Activated T-helper 17 cell treated with anti-CD3 and anti-CD28 coated beads, Interleukin-2, amount 50 U/mL, for 72 hours (primary cell): Measurements from ENCODE around the gene POLD4. TPM values are rescaled to one million over a fixed set of nuclear protein-coding genes. Genes with fewer than 3 reads are reported as not detected.
A peak's percentile ranks its signal among the peaks of the same experiment; 100 is the strongest.

ENCODE experiments used
- ATAC-seq: fragments of 150-1000 bp; cut with Tn5 transposase; replicated peaks from 2 replicates; pipeline ENCODE4 v1.10.0; 2021; ENCODE audit warnings: mild to moderate bottlenecking, moderate library complexity
- H3K27ac Mint-ChIP-seq: one replicate; pipeline ENCODE4 v1.8.0; 2022; ENCODE audit warnings: mixed read lengths
- H3K27me3 Mint-ChIP-seq: one replicate; pipeline ENCODE4 v1.8.0; 2022; ENCODE audit warnings: mixed read lengths
- H3K36me3 Mint-ChIP-seq: one replicate; pipeline ENCODE4 v1.8.0; 2022; ENCODE audit warnings: low read depth, mild to moderate bottlenecking, mixed read lengths
- H3K4me1 Mint-ChIP-seq: one replicate; pipeline ENCODE4 v1.8.0; 2022; ENCODE audit warnings: mixed read lengths
- H3K4me3 Mint-ChIP-seq: one replicate; pipeline ENCODE4 v1.8.0; 2022; ENCODE audit warnings: mild to moderate bottlenecking, mixed read lengths
- H3K9me3 Mint-ChIP-seq: one replicate; pipeline ENCODE4 v1.8.0; 2022; ENCODE audit warnings: mixed read lengths
- total RNA-seq, 2 donors: library from RNA; stranded (reverse); gene quantifications; one replicate each; pipeline ENCODE4 v1.2.3, GENCODE V29; 2022

The POLD4 gene
- total RNA-seq, 2 donors from 2014 or later, result 32.4 to 60.2 TPM

DNA sequence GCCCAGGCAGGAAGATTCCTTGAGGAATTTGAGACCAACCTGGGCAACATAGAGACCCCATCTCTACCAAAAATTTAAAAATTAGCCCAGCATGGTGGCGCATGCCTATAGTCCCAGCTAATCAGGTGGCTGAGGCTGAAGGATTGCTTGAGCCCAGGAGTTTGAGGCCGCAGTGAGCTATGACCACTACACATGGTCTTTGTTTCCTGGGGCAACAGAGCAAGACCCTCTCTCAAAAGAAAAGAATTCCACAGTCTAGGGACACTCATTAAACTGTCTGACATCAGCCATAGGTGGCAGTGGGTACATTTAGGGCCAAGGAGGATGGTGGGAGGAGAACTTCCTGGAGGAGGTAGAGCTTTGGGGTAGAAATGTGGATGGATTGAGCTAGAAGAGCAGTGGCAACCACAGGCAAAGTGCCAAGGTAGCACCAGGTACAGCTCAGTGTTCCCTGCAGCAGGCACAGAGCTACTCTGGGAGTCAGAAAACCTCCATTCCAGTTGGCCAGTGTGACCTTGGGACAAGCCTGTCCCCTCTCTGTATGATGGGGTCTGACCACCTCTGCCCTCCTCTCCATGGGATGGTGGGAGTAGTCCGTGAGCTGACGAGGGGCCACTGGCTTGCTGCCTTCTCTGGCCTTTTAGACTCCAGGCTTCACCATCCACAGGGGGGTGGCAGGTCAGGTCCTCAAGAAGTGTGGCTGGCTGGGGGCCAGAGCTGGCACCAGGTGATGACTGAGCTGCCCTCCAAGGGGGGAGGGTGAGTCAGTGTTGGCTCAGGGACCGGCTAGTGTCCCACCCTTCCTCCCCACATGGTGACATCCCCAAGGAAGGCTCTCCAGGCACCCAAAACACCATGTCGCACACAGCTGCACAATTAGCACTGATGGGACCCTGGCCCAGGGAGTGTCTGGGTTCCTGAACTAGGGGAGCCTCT is 23.8 kb upstream of the POLD4 start:
- Mint-ChIP-seq H3K27ac (no peak overlapping the region), H3K4me1 (peaks cover 8% of the 10 kb centered on the region), H3K4me3 (no peak overlapping the region), H3K36me3 (no peaks in the 10 kb centered on the region), H3K9me3 (no peaks in the 10 kb centered on the region), H3K27me3 (no peaks in the 10 kb centered on the region)
- ATAC-seq, result no peak

DNA sequence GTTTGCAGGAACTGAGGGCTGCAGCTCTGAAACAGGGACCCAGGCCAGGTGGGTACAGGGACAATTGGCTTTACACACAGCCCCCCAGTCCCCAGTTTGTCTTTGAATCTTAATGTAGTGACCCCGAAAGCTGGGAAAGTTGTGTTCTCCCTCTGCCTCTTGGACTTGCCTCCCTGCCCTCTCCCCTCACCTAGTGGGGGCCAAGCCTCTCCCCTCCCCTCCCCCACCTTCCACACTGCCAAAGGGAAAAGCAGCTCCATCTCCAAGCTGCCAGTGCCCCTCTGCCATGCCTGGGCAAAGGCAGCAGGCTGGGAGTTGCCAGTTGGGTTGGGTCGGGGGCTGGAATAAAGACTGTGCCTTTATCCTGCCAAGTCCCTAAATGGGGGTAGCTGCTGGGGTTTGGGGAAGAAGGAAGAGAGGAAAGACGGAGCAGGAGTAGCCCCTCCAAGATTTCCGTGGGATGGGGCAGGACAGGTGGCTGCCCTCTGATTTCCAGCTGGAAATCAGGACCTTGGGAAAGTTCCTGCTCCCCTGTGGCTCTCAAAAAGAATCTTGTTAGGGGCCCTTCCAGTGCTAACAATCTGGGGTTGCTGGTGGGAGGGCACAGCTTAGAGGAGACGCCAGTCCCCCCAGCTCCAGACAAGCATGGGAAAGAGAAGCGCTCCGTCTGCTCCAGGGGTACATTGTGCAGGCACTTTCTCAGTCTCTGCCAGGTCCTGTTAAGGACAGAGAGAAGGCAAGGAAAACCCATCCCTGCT is 22.9 kb upstream of the POLD4 start:
- no peaks in the 10 kb centered on the region for H3K9me3 Mint-ChIP-seq
- peaks cover 5% of the 10 kb centered on the region for H3K27me3 Mint-ChIP-seq
- H3K4me1 Mint-ChIP-seq, result peaks cover 15% of the 10 kb centered on the region
- no peak overlapping the region for H3K27ac Mint-ChIP-seq
- H3K36me3 Mint-ChIP-seq, result no peaks in the 10 kb centered on the region
- no peak for ATAC-seq
- H3K4me3 Mint-ChIP-seq, result no peak overlapping the region

DNA sequence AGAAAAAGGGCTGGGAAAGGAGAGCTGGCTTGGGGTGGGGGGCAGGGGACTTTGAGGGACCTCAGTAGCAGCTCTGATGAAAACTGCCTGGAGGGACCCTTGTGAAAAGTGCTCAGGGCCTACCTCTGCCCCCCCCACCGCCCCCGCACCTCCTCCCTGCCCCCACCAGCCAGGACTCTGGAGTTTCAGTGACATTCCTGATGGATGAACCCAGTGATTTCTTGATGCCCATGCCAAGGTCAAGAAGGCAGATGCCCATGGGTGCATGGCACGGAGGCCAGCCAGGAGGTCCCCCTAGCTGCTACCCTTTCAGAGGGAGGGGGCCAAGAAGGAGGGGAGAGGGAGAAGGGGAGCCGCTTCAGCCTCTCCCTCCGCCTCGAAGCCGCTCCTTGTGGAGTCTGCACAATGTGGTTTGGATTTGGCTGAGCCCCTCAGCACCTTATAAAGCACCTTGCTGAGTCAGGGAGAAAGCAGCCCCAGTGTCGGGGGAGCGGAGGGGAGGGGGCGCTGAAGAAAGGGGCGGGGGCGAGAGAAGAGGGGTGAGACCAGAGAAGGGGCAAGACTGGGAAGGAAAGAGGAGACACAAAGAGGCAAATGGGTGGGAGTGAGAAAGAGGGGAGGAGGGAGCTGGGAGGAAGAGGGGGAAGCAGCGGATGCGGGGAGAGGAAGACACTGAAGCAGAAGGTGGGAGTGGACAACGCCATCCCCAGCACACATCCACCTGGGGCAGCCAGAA is 22.1 kb upstream of the POLD4 start:
- no peak overlapping the region for H3K4me3 Mint-ChIP-seq
- no peak for ATAC-seq
- H3K27ac Mint-ChIP-seq, result no peak overlapping the region
- H3K36me3 Mint-ChIP-seq, result no peaks in the 10 kb centered on the region
- H3K4me1 Mint-ChIP-seq, result peaks cover 22% of the 10 kb centered on the region
- no peaks in the 10 kb centered on the region for H3K9me3 Mint-ChIP-seq
- H3K27me3 Mint-ChIP-seq, result peaks cover 6% of the 10 kb centered on the region

DNA sequence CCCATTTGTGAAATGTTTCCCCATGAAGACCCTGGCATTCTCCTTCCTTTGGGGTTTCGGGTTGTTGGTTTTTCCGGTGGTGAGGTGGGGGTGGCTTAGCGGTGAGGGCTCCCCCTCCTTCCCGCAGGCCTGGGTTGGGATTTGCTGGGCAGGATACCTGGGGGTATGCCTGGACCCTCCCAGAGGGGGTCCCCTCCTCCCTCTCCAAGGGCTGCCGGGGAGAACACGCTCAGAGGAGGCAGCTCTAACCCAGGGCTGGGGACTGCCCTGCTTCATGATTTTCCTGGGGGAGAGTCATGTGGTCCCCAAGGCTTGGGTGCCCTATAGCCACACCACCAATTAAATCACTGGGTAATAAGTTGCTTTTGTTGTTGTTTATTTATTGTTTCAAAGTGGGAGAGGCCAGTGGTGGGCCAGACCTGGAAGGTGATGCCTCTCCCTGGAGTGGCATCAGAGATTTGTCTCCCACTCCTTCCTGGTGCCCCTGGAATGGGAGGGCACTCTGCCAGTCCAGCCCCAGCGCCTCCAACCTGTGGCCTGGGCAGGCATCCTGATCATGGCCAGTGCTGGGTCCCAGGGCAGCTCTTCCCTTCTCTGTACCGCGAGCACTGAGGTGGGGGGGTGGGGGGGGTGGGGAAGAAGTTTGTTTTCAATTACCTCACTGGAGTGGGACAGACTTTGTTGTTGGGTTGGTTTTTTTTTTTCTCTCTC is 21.4 kb upstream of the POLD4 start:
- no peak for ATAC-seq
- Mint-ChIP-seq H3K4me3 (peak overlapping the region; percentile 84), H3K36me3 (no peaks in the 10 kb centered on the region), H3K4me1 (peaks cover 26% of the 10 kb centered on the region), H3K9me3 (no peaks in the 10 kb centered on the region), H3K27me3 (peaks cover 6% of the 10 kb centered on the region), H3K27ac (peak overlapping the region; percentile 84)

DNA sequence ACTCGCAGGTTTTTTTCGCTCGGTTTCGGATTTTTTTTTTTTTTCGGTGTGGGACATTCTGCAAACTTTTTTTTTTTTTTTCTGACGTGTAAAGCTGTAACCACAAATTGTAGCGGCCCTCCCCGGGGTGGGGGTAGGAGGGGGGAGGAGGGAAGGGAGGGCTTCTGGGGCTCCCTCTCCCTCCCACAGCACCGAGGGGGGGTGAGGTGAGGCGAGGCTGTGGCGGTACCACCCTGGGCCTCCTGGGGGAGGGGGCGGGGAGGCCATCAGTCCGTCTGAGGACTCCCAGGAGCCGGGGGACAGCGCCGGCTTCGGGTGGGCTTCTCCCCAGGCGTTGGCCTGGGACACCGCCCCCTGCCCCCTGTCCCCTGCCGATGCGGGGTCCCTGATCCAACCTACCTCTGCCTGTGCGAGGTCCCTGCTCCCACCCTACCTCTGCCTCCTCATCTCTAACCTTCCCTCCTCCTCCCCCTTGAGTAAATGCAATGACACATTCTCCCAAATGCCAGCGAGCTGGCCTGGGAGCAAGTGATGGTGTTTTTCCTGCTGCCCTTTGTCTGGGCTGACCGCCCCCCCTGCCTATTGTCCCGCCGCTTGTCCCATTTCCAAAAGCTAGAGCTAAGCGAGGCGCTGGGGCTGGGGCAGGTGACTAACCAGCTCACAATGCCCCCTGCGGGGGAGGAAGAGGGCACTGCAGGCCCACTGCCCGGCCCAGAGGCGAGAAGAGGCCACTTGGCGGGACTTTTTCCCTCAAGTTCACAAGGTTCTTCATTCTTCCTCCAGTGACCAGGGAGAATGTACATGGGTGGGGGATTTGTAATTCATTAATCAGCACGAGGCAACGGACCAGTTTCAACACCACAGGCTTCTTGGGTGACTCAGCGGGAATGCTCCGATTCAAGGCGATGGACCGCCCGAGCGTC is 20.6 kb upstream of the POLD4 start:
- peaks cover 6% of the 10 kb centered on the region for H3K27me3 Mint-ChIP-seq
- peak overlapping the region; percentile 84 for H3K27ac Mint-ChIP-seq
- no peaks in the 10 kb centered on the region for H3K9me3 Mint-ChIP-seq
- peak overlapping the region; percentile 84 for H3K4me3 Mint-ChIP-seq
- H3K4me1 Mint-ChIP-seq, result peaks cover 35% of the 10 kb centered on the region
- H3K36me3 Mint-ChIP-seq, result no peaks in the 10 kb centered on the region
- peak; percentile 55 for ATAC-seq

DNA sequence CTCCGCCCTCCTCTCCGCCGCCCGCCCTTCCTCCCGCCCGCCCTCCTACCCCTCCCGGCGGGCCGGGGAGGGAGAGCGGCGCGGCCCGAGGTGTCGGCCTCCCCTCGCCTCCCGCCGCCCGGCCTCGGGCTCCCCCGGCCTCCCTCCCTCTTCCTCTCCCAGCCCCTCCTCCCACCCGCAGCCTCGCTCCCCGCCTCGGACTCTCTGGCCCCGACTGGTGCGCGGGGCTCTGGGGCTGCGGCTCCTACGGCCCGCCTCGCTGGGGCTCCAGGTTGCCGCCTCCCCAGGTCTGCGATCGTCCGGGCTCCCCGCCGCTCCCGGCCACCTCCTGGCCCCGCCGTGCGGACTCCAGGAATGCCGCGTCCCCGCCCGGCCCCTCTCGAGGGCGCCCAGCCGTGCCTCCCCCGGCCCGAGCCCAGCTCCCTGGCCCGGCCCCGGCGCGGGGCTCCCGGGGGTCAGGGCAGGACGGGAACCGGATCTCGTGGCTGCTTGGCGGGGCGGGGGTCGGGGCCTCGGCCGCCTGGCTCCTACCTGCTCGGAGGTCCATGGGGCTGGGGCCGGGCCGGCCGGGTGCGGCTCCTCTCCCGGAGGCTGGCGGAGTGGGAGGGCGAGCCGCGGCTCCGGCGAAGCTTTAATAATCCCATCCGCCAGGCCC is 19.8 kb upstream of the POLD4 start, which contains the start of gene CLCF1:
CLCF1 (minus strand) TSS at position 606 of the 655 bp plus-strand sequence; CDS start at position 547, 59 bp downstream.
- peak within 1 kb of the TSS; percentile 84 for H3K4me3 Mint-ChIP-seq
- ATAC-seq, result peak; percentile 19
- peaks cover 43% of the 10 kb centered on the region for H3K4me1 Mint-ChIP-seq
- peaks cover 6% of the 10 kb centered on the region for H3K27me3 Mint-ChIP-seq
- H3K36me3 Mint-ChIP-seq, result no peaks in the 10 kb centered on the region
- no peaks in the 10 kb centered on the region for H3K9me3 Mint-ChIP-seq
- peak within 1 kb of the TSS; percentile 84 for H3K27ac Mint-ChIP-seq

DNA sequence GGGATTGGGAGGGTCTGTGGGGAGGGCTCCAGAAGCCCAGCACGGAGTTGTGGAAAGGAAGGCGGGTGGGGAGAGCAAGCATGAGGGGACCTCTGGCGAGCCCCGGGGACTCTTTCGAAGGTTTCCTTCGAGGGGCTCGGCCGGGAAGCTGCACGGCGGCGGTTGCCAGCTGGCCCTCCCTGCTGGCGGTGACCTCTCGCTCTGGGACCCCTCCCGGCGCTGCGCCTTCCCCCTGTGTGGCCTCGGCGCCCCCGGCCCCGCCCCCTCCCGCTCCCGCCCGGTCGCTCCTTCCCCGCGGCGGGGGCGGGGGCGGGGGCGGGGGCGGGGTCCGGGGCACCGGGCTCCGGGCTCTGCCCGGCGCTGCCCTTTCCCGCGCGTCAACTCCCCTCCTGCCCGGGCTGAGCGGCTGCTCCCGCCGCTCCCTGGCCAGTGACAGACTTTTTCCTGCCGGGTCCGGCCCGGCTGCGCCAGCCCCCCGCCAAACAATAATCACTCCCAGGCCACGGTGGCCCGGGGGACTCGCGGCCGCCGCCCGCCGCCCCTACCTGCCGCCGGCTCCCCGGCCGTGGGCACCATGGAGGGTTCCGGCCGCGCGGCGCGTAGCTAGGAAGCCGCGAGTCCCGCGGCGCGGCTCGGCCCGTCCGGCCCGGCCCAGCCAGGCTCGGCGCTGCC is 19.1 kb upstream of the POLD4 start:
- Mint-ChIP-seq H3K27me3 (peaks cover 6% of the 10 kb centered on the region), H3K27ac (no peak overlapping the region), H3K36me3 (no peaks in the 10 kb centered on the region), H3K9me3 (no peaks in the 10 kb centered on the region), H3K4me1 (peaks cover 48% of the 10 kb centered on the region), H3K4me3 (peak overlapping the region; percentile 76)
- ATAC-seq, result no peak

DNA sequence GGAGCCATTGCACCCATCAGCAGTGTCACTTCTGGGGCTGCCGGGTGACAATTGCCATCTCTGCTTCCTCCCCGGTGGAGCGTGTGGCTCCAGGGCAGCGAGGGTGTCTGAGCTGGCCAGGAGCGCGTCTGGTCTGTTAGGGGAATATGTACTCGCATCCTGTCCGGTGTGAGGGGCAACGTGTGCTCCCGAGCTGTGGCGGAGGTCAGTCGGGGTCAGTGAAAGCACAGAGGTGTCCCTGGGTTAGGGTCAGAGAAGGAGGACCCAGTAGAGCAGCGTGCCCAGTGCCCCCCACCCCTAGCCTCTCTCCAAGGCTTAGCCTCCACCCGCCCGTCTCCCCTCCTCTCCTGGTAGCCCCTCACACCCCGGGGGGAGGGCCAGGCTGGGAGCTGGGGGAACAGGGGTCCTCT is 18.6 kb upstream of the POLD4 start:
- Mint-ChIP-seq H3K4me1 (peaks cover 48% of the 10 kb centered on the region), H3K9me3 (no peaks in the 10 kb centered on the region), H3K27me3 (peaks cover 6% of the 10 kb centered on the region), H3K4me3 (peak overlapping the region; percentile 76), H3K36me3 (no peaks in the 10 kb centered on the region), H3K27ac (peak overlapping the region; percentile 39)
- no peak for ATAC-seq

DNA sequence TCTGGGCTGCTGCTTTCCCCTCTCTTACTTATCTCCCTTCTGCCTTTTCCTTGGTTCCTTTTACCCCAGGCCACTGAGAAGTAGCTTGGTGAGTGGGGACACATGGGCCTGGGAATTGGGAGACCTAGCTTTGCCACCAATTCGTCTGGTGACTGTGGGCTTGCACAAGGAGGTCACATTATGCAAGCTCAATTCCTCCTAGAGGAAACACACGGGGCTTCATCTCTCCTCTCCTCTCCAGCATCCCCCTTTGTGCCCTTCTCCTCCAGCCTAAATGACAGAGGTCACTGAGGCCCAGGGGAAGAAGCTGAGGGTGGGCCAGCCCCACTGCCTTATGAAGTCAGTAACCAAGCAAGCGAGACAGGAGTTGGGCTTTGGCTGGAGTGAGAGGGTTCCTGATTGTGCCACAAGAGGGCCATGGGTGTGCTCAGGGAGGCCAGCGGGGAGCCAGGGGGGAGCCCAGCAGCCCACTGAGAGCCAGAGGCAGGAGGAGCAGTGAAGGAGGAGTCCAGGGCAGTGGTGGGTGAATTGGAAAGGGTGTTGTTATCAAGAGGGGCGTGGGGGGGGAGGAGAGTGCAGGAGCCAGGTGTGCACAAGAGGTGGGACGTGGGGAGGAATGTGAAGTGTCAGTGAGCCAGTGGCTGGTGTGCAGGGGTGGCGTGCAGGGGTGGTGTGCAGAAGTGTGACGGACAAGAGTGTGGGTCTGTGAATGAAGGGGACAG is 18.0 kb upstream of the POLD4 start:
- H3K36me3 Mint-ChIP-seq, result no peaks in the 10 kb centered on the region
- peak overlapping the region; percentile 39 for H3K27ac Mint-ChIP-seq
- H3K4me3 Mint-ChIP-seq, result peak overlapping the region; percentile 76
- H3K9me3 Mint-ChIP-seq, result no peaks in the 10 kb centered on the region
- H3K27me3 Mint-ChIP-seq, result peaks cover 6% of the 10 kb centered on the region
- H3K4me1 Mint-ChIP-seq, result peaks cover 49% of the 10 kb centered on the region
- ATAC-seq, result no peak

DNA sequence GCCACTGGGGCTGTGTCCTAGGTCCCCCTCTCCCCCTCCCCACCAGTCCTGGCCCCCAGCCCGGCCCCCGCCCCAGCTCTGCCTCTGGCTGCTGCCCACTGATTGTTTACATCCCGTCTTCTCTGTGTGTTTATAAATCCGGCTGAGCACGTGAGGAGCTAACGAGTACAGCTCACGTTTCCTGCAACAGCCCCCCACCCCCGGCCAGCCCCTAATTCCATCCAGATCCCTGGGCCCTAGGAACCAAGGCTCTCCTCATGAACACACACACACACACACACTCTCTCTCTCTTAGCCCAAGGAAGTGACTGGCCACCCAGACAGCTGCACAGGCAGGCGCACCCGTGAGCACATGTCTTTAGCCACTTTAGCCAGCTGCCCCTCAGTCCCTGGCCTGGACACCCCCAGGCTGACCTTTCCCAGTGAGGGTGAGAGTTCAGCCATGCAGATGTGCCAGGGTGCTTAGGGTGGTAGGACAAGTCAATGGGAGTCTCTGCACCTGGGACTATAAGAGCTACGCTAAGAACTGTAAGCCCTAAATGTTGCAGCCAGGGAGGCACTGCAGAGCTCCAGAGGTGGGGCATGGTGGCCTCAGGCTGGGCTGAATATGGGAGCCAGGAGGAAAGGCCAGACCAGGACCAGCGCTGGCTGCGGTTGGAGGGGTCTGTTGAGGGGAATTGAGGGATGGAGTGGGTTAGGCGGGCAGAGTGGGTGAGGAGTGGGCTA is 17.2 kb upstream of the POLD4 start:
- H3K27me3 Mint-ChIP-seq, result peaks cover 6% of the 10 kb centered on the region
- no peaks in the 10 kb centered on the region for H3K9me3 Mint-ChIP-seq
- no peaks in the 10 kb centered on the region for H3K36me3 Mint-ChIP-seq
- H3K4me1 Mint-ChIP-seq, result peaks cover 57% of the 10 kb centered on the region
- ATAC-seq, result no peak
- H3K4me3 Mint-ChIP-seq, result peak overlapping the region; percentile 25
- H3K27ac Mint-ChIP-seq, result no peak overlapping the region

DNA sequence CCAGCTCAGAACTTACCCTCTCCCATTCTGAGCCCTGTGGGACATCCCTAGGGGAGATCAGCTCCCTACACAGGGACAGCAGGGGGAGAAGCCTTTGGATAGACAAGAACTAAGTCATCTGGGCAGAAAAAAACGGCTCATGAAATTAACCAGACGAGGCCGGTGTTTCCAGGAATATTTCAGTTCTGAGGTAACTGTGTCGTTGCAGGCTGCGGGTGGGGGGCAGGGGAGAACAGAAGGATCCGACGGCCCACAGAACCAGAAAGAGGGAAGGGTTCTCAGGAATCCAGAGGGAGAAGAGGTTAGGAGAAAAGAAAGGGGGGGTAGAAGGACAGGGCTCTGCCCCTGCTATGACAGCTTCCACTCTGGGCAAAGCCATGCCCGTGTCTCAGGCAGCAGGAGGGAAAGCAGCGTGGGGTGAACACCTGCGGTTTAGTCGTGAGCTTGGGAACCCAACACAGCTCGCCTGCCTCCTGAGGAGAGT is 16.5 kb upstream of the POLD4 start:
- peaks cover 6% of the 10 kb centered on the region for H3K27me3 Mint-ChIP-seq
- H3K4me1 Mint-ChIP-seq, result peaks cover 62% of the 10 kb centered on the region
- H3K4me3 Mint-ChIP-seq, result peak overlapping the region; percentile 32
- ATAC-seq, result no peak
- no peaks in the 10 kb centered on the region for H3K9me3 Mint-ChIP-seq
- H3K27ac Mint-ChIP-seq, result peak overlapping the region; percentile 63
- no peaks in the 10 kb centered on the region for H3K36me3 Mint-ChIP-seq
